CD14-positive monocyte (primary cell): Measurements from ENCODE around the gene DYRK3. TPM values are rescaled to one million over a fixed set of nuclear protein-coding genes. Genes with fewer than 3 reads are reported as not detected.
A peak's percentile ranks its signal among the peaks of the same experiment; 100 is the strongest.

Experiments used
- DNase-seq, 3 donors: peaks; one replicate each; pipeline ENCODE4 v3.0.0-alpha.2; 2011 to 2022
- H2AFZ ChIP-seq: 2 replicates; pipeline ENCODE4 v1.6.0; 2012; ENCODE audit warnings: mild to moderate bottlenecking, low read depth, low read length, inconsistent platforms; ENCODE audit not compliant: insufficient read depth, poor library complexity, severe bottlenecking
- H3K27ac ChIP-seq, 2 donors: 1 replicate in 1 of 2; 2 replicates in 1 of 2; pipeline ENCODE4 v1.5.1; 2012 to 2013; ENCODE audit warnings: low read length in 2 of 2, control low read depth in 1 of 2, inconsistent platforms in 1 of 2, low read depth in 1 of 2, mild to moderate bottlenecking in 1 of 2
- H3K27me3 ChIP-seq, 2 donors: one replicate each; pipeline versions ENCODE4 v1.6.0 to v1.6.1; 2011 to 2013; ENCODE audit warnings: low read length in 2 of 2; ENCODE audit not compliant: control insufficient read depth in 2 of 2, insufficient read depth in 2 of 2
- H3K36me3 ChIP-seq, 2 donors: replicated peaks in 1 of 2; 1 replicate in 1 of 2; 2 replicates in 1 of 2; pipeline versions ENCODE4 v1.5.1 to v1.6.1; 2012 to 2013; ENCODE audit warnings: low read length in 2 of 2, control low read depth in 1 of 2, inconsistent platforms in 1 of 2, mild to moderate bottlenecking in 1 of 2; ENCODE audit not compliant: insufficient read depth in 2 of 2, control insufficient read depth in 1 of 2
- H3K4me1 ChIP-seq, 2 donors: 1 replicate in 1 of 2; 2 replicates in 1 of 2; pipeline versions ENCODE4 v1.5.1 to v1.6.1; 2012 to 2013; ENCODE audit warnings: low read length in 2 of 2, control low read depth in 1 of 2, inconsistent platforms in 1 of 2, mild to moderate bottlenecking in 1 of 2, moderate library complexity in 1 of 2; ENCODE audit not compliant: insufficient read depth in 2 of 2, control insufficient read depth in 1 of 2
- H3K4me2 ChIP-seq: replicated peaks from 2 replicates; pipeline ENCODE3; 2012; ENCODE audit warnings: low read length, moderate library complexity, mild to moderate bottlenecking; ENCODE audit not compliant: poor library complexity, severe bottlenecking; ENCODE audit errors: extremely low read depth
- H3K4me3 ChIP-seq, 3 experiments: fragments of 200-600 bp in 1 of 3; sonication (generic) in 1 of 3; replicated peaks in 1 of 3; 1 replicate in 2 of 3; 2 replicates in 1 of 3; pipeline ENCODE4 v1.5.1; 2011 to 2013; ENCODE audit warnings: low read length in 3 of 3, mild to moderate bottlenecking in 3 of 3, control low read depth in 2 of 3, low read depth in 2 of 3, inconsistent platforms in 1 of 3, moderate library complexity in 1 of 3
- H3K79me2 ChIP-seq: 2 replicates; pipeline ENCODE4 v1.6.0; 2012; ENCODE audit warnings: mild to moderate bottlenecking, control low read depth, inconsistent platforms, low read length, moderate library complexity; ENCODE audit not compliant: insufficient read depth
- H3K9ac ChIP-seq: 2 replicates; pipeline ENCODE4 v1.6.0; 2017; ENCODE audit warnings: low read length, mild to moderate bottlenecking; ENCODE audit not compliant: insufficient read depth, poor library complexity, severe bottlenecking
- H3K9me3 ChIP-seq, 2 donors: replicated peaks in 1 of 2; 1 replicate in 1 of 2; 2 replicates in 1 of 2; pipeline versions ENCODE4 v1.5.1 to v1.6.1; 2012 to 2013; ENCODE audit warnings: low read length in 2 of 2, control low read depth in 1 of 2; ENCODE audit not compliant: control insufficient read depth in 1 of 2, insufficient read depth in 1 of 2
- H4K20me1 ChIP-seq: 2 replicates; pipeline ENCODE4 v1.6.0; 2012; ENCODE audit warnings: mild to moderate bottlenecking, low read length, control low read depth, moderate library complexity; ENCODE audit not compliant: insufficient read depth
- H3K27ac Mint-ChIP-seq, 7 donors: one replicate each; pipeline ENCODE4 v1.8.0; 2020; ENCODE audit warnings: mild to moderate bottlenecking in 7 of 7, mixed read lengths in 7 of 7, moderate library complexity in 6 of 7, inconsistent platforms in 2 of 7
- H3K27me3 Mint-ChIP-seq, 3 donors: one replicate each; pipeline ENCODE4 v1.8.0; 2021 to 2022; ENCODE audit warnings: low read depth in 3 of 3, mild to moderate bottlenecking in 3 of 3, mixed read lengths in 3 of 3, moderate library complexity in 3 of 3, inconsistent platforms in 1 of 3
- H3K36me3 Mint-ChIP-seq, 2 donors: one replicate each; pipeline ENCODE4 v1.8.0; 2020; ENCODE audit warnings: mixed read lengths in 2 of 2, inconsistent platforms in 1 of 2, mild to moderate bottlenecking in 1 of 2
- H3K4me1 Mint-ChIP-seq: one replicate; pipeline ENCODE4 v1.8.0; 2020; ENCODE audit warnings: mild to moderate bottlenecking, mixed read lengths
- H3K4me3 Mint-ChIP-seq, 2 donors: one replicate each; pipeline ENCODE4 v1.8.0; 2020; ENCODE audit warnings: mild to moderate bottlenecking in 2 of 2, mixed read lengths in 2 of 2, moderate library complexity in 1 of 2
- H3K9me3 Mint-ChIP-seq, 7 donors: one replicate each; pipeline ENCODE4 v1.8.0; 2020 to 2022; ENCODE audit warnings: mixed read lengths in 7 of 7, mild to moderate bottlenecking in 6 of 7, moderate library complexity in 6 of 7, inconsistent platforms in 2 of 7
- WGBS: methylation state at CpG from one replicate; pipeline ENCODE4 v1.1.5; 2013; ENCODE audit warnings: missing lambda C conversion rate; ENCODE audit not compliant: insufficient coverage; 5-methylcytosine and 5-hydroxymethylcytosine counted together
- intact Hi-C, 2 donors: fragments of 100-400 bp; cut with micrococcal nuclease; formaldehyde crosslinking; loops; one replicate each; pipeline versions ENCODE4 v1.15.0 to v1.15.1; 2023
- polyA plus RNA-seq, 3 donors: library from polyadenylated mRNA; depleted of rRNA in 1 of 3; unstranded in 2 of 3; stranded (reverse) in 1 of 3; fragments of 300-500 nt in 2 of 3; fragments of >200 nt in 1 of 3; fragmentation: Illumina TruSeq in 2 of 3; gene quantifications; 1 replicate in 2 of 3; 2 replicates in 1 of 3; pipeline ENCODE4 v1.2.3, GENCODE V29; 2012 to 2021
- TF ChIP-seq, protein P1 (sequence below): fragments of 200-600 bp; IDR thresholded peaks from one replicate; pipeline ENCODE4 v1.8.0; 2022; ENCODE audit warnings: antibody characterized with exemption, mild to moderate bottlenecking

The DYRK3 gene
- polyA plus RNA-seq, 3 donors, result 0.13 TPM; not detected in 2

GRCh38 chr1:206633708-206634121, 1.6 kb upstream of the DYRK3 start:
- DNase-seq, result peak in 1 of 3 donors; percentile 29
- peaks cover 5 to 15% of the 10 kb centered on the region in 2 donors for H3K27me3 ChIP-seq
- Mint-ChIP-seq H3K4me1 (peaks cover 18% of the 10 kb centered on the region), H3K27ac (peak overlapping the region in 2 of 7 donors; percentile 8 to 36), H3K4me3 (no peak overlapping the region), H3K36me3 (no peaks in the 10 kb centered on the region), H3K27me3 (peaks cover 11 to 34% (median 26%) of the 10 kb centered on the region in 3 donors), H3K9me3 (no peaks in the 10 kb centered on the region)
- no peak overlapping the region for H3K27ac ChIP-seq
- no peaks in the 10 kb centered on the region for H4K20me1 ChIP-seq
- TF ChIP-seq, protein P1, sequence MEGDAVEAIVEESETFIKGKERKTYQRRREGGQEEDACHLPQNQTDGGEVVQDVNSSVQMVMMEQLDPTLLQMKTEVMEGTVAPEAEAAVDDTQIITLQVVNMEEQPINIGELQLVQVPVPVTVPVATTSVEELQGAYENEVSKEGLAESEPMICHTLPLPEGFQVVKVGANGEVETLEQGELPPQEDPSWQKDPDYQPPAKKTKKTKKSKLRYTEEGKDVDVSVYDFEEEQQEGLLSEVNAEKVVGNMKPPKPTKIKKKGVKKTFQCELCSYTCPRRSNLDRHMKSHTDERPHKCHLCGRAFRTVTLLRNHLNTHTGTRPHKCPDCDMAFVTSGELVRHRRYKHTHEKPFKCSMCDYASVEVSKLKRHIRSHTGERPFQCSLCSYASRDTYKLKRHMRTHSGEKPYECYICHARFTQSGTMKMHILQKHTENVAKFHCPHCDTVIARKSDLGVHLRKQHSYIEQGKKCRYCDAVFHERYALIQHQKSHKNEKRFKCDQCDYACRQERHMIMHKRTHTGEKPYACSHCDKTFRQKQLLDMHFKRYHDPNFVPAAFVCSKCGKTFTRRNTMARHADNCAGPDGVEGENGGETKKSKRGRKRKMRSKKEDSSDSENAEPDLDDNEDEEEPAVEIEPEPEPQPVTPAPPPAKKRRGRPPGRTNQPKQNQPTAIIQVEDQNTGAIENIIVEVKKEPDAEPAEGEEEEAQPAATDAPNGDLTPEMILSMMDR, result no peak
- H3K9me3 ChIP-seq, result no peaks in the 10 kb centered on the region
- intact Hi-C loops, result loop anchor here (5.0 to 10.0 kb wide), 2 partner anchors 281 to 349 kb away; no protein-coding TSS in a partner anchor
- no peaks in the 10 kb centered on the region for H3K36me3 ChIP-seq
- WGBS, result 92% methylated on average over 5 of the region's 9 CpGs
- H2AFZ ChIP-seq, result no peak overlapping the region
- H3K4me2 ChIP-seq, result no peak overlapping the region
- H3K4me3 ChIP-seq, result no peak overlapping the region
- H3K9ac ChIP-seq, result no peak overlapping the region
- H3K4me1 ChIP-seq, result peaks cover 18 to 23% of the 10 kb centered on the region in 2 donors
- no peaks in the 10 kb centered on the region for H3K79me2 ChIP-seq

DNA sequence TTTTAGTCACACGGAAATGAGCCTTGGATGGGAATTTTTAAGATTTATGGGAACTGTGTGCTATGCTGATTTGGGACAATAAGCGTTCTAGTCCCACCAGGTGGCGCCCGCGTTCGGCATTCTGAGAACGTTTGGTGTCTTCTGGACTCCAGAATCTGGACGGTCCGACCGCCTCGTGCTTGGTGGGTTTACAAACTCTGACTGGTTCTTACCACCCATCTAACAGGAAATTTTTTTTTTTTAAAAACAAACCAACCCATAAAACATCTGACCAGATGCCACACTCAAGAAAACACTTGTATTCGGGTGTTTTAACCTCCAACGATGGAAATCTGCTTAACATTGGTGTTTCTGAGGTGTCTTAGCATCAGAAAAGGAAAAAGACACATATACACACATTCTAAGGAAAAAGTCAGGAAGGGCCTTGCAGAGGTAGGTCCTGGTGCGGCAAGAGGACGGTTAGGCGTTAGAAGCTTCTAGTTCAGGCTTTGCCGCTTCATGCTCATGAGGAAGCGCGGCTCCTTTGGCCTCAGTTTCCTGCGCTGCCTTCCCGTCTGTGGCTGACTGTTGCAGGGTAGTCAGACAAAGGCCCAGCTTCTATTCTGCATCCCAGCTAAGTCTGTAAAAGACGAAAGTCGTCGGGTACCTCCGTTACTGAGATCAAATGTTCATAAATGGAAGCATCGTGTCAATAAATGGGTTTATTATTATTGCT, 814 bp upstream of the DYRK3 start:
- peak overlapping the region; percentile 75 to 90 for H3K4me3 Mint-ChIP-seq
- no peaks in the 10 kb centered on the region for H3K36me3 ChIP-seq
- no peaks in the 10 kb centered on the region for H3K9me3 Mint-ChIP-seq
- H3K4me2 ChIP-seq, result peak overlapping the region; percentile 87
- H4K20me1 ChIP-seq, result no peaks in the 10 kb centered on the region
- peak overlapping the region in 6 of 7 donors; percentile 13 to 89 (median 71) for H3K27ac Mint-ChIP-seq
- no peaks in the 10 kb centered on the region for H3K9me3 ChIP-seq
- H3K27ac ChIP-seq, result no peak overlapping the region
- peaks cover 16 to 22% of the 10 kb centered on the region in 2 donors for H3K4me1 ChIP-seq
- TF ChIP-seq, protein P1, result peak; percentile 92
- H3K4me3 ChIP-seq, result peak overlapping the region; percentile 18 to 79 (median 38)
- peaks cover 11 to 34% (median 26%) of the 10 kb centered on the region in 3 donors for H3K27me3 Mint-ChIP-seq
- H3K27me3 ChIP-seq, result peaks cover 5 to 15% of the 10 kb centered on the region in 2 donors
- intact Hi-C loops, result loop anchor here (5.0 to 10.0 kb wide), 2 partner anchors 280 to 348 kb away; no protein-coding TSS in a partner anchor
- 0% methylated on average over 20 of the region's 26 CpGs for WGBS
- no peaks in the 10 kb centered on the region for H3K79me2 ChIP-seq
- DNase-seq, result peak; percentile 63 to 92 (median 86)
- peaks cover 17% of the 10 kb centered on the region for H3K4me1 Mint-ChIP-seq
- peak overlapping the region; percentile 54 for H3K9ac ChIP-seq
- H3K36me3 Mint-ChIP-seq, result no peaks in the 10 kb centered on the region
- H2AFZ ChIP-seq, result peak overlapping the region; percentile 85
